AG09319 (cell line): ENCODE results near the gene AKNA.

Experiments
- DNase-seq: peaks from one replicate; pipeline ENCODE4 v3.0.0-alpha.2; 2010; ENCODE audit warnings: low read depth; ENCODE audit errors: extremely low read depth
- CTCF ChIP-seq: IDR thresholded peaks from 2 replicates; pipeline ENCODE4 v1.5.1; 2011; ENCODE audit warnings: low read depth, mild to moderate bottlenecking, inconsistent platforms, low read length, moderate library complexity

AKNA gene

GRCh38 chr9:114424126-114424525 is 36.3 kb upstream of the AKNA start:
- TF ChIP-seq CTCF, result no peak
- no peak for DNase-seq

GRCh38 chr9:114423181-114423580 is 35.4 kb upstream of the AKNA start:
- no peak for TF ChIP-seq CTCF
- no peak for DNase-seq

- TF ChIP-seq CTCF, result no peak
- DNase-seq, result no peak
Measured at GRCh38 chr9:114421147-114421546, 33.4 kb upstream of the AKNA start.

GRCh38 chr9:114419796-114420195 is 32.0 kb upstream of the AKNA start:
- no peak for TF ChIP-seq CTCF
- DNase-seq, result no peak

- no peak for DNase-seq
- TF ChIP-seq CTCF, result no peak
Measured at GRCh38 chr9:114418053-114418452, 30.3 kb upstream of the AKNA start.

GRCh38 chr9:114417511-114417910 is 29.7 kb upstream of the AKNA start:
- no peak; the same call in 1 of the 2 replicates for TF ChIP-seq CTCF
- no peak for DNase-seq

GRCh38 chr9:114416906-114417305 is 29.1 kb upstream of the AKNA start:
- no peak for DNase-seq
- TF ChIP-seq CTCF, result no peak
